Body of pancreas (tissue), 4 donors: ENCODE data around the gene CBX6.

Source experiments
- CTCF ChIP-seq, 7 experiments: fragments of 450-650 bp in 4 of 7; fragments of 200-600 bp in 3 of 7; sonication (generic) in 3 of 7; IDR thresholded peaks; one replicate each; pipeline ENCODE4 v1.5.1; 2016 to 2019; ENCODE audit warnings: antibody characterized with exemption in 7 of 7
- POLR2A ChIP-seq, 3 donors: fragments of 450-650 bp; IDR thresholded peaks; one replicate each; pipeline ENCODE4 v1.6.1; 2016; ENCODE audit warnings: antibody characterized with exemption in 3 of 3, mild to moderate bottlenecking in 2 of 3

- TF ChIP-seq CTCF (IDR thresholded peaks at IDR 0.05) (no peak), POLR2A (IDR thresholded peaks at IDR 0.05) (no peak)
These were observed 25.6 kb downstream of the CBX6 start for GRCh38 chr22:38846412-38846811.
